Kidney epithelial cell (primary cell): ENCODE measurements around the gene RBM17. TPM values are rescaled to one million over a fixed set of nuclear protein-coding genes. Genes with fewer than 3 reads are reported as not detected.

Experiments used
- DNase-seq: peaks from one replicate; pipeline ENCODE4 v3.0.0-alpha.2; 2010; ENCODE audit warnings: low read depth
- H3K27me3 ChIP-seq: 2 replicates; pipeline ENCODE4 v1.6.0; 2011; ENCODE audit warnings: low read length; ENCODE audit not compliant: control insufficient read depth, insufficient read depth
- H3K36me3 ChIP-seq: 2 replicates; pipeline ENCODE4 v1.5.1; 2011; ENCODE audit warnings: low read length; ENCODE audit not compliant: control insufficient read depth, insufficient read depth
- H3K4me3 ChIP-seq: 2 replicates; pipeline ENCODE4 v1.5.1; 2011; ENCODE audit warnings: low read depth, mild to moderate bottlenecking, control low read depth, low read length
- total RNA-seq: library from RNA; depleted of rRNA; stranded (reverse); fragments of >200 nt; gene quantifications from 2 replicates; pipeline ENCODE4 v1.2.3, GENCODE V29; 2015
- TF ChIP-seq, protein P1 (sequence below): IDR thresholded peaks from 2 replicates; pipeline ENCODE4 v1.5.1; 2011; ENCODE audit warnings: mild to moderate bottlenecking, moderate library complexity, low read length, control low read depth, inconsistent platforms; ENCODE audit not compliant: insufficient read depth, poor library complexity, severe bottlenecking

The RBM17 gene
- total RNA-seq, 1 donor from 2014 or later = 37.8 TPM

- no peaks in the 10 kb centered on the region for H3K27me3 ChIP-seq
- H3K36me3 ChIP-seq = peaks cover 1% of the 10 kb centered on the region
- H3K4me3 ChIP-seq = no peak overlapping the region
- TF ChIP-seq, protein P1, sequence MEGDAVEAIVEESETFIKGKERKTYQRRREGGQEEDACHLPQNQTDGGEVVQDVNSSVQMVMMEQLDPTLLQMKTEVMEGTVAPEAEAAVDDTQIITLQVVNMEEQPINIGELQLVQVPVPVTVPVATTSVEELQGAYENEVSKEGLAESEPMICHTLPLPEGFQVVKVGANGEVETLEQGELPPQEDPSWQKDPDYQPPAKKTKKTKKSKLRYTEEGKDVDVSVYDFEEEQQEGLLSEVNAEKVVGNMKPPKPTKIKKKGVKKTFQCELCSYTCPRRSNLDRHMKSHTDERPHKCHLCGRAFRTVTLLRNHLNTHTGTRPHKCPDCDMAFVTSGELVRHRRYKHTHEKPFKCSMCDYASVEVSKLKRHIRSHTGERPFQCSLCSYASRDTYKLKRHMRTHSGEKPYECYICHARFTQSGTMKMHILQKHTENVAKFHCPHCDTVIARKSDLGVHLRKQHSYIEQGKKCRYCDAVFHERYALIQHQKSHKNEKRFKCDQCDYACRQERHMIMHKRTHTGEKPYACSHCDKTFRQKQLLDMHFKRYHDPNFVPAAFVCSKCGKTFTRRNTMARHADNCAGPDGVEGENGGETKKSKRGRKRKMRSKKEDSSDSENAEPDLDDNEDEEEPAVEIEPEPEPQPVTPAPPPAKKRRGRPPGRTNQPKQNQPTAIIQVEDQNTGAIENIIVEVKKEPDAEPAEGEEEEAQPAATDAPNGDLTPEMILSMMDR = no peak
- no peak for DNase-seq
Measured at GRCh38 chr10:6109444-6109775, 20.6 kb downstream of the RBM17 start.

DNA sequence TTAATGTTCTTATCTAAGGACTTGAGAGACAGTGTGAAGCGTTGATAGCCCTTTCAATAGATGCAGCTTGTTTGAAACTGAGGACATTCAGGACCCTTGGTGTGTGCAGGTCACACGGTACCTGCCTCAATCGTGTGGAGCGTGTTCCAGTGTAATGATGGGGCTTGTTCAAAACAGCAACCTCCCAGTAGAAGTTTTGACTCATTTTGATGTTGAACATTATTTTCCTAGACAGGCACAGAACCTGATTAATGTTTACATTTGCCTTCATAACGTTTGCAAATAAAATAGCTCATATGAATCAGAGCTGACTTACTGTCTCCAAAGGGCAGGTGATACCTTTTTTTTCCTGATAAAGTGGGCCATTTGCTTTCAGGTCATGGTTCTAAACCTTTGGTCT, 21.3 kb downstream of the RBM17 start:
- TF ChIP-seq, protein P1 = no peak
- H3K27me3 ChIP-seq = no peaks in the 10 kb centered on the region
- peaks cover 1% of the 10 kb centered on the region for H3K36me3 ChIP-seq
- DNase-seq = no peak
- H3K4me3 ChIP-seq = no peak overlapping the region

GRCh38 chr10:6112893-6113292, 24.1 kb downstream of the RBM17 start:
- no peak for DNase-seq
- Histone ChIP-seq H3K36me3 (peaks cover 1% of the 10 kb centered on the region), H3K27me3 (no peaks in the 10 kb centered on the region), H3K4me3 (no peak overlapping the region)
- TF ChIP-seq, protein P1 = no peak

- TF ChIP-seq, protein P1 = no peak
- Histone ChIP-seq H3K4me3 (no peak overlapping the region), H3K36me3 (peaks cover 1% of the 10 kb centered on the region), H3K27me3 (no peaks in the 10 kb centered on the region)
- no peak for DNase-seq
Measured at GRCh38 chr10:6114299-6114698, 25.5 kb downstream of the RBM17 start.

GRCh38 chr10:6114805-6115341, 26.0 kb downstream of the RBM17 start:
- DNase-seq = no peak
- TF ChIP-seq, protein P1 = no peak
- Histone ChIP-seq H3K36me3 (peaks cover 1% of the 10 kb centered on the region), H3K27me3 (no peaks in the 10 kb centered on the region), H3K4me3 (no peak overlapping the region)

DNA sequence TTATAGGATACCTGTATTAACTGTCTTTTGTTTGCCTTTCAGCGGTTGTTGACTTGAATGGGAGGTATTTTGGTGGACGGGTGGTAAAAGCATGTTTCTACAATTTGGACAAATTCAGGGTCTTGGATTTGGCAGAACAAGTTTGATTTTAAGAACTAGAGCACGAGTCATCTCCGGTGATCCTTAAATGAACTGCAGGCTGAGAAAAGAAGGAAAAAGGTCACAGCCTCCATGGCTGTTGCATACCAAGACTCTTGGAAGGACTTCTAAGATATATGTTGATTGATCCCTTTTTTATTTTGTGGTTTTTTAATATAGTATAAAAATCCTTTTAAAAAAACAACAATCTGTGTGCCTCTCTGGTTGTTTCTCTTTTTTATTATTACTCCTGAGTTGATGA, 26.6 kb downstream of the RBM17 start:
- Histone ChIP-seq H3K27me3 (no peaks in the 10 kb centered on the region), H3K36me3 (peaks cover 1% of the 10 kb centered on the region), H3K4me3 (no peak overlapping the region)
- TF ChIP-seq, protein P1 = no peak
- DNase-seq = no peak
